T47D (cell line): ENCODE results near the gene ARHGAP19.
A peak's percentile ranks its signal among the peaks of the same experiment; 100 is the strongest.

Source experiments
- DNase-seq, 2 experiments: peaks; one replicate each; pipeline versions ENCODE4 v3.0.0 to v3.0.0-alpha.2; 2011 to 2012; ENCODE audit warnings: low read depth in 1 of 2, low spot score in 1 of 2
- JUND ChIP-seq: IDR thresholded peaks from 2 replicates; pipeline ENCODE4 v1.6.1; 2012; ENCODE audit warnings: low read depth
- in situ Hi-C: cut with HindIII; loops from 2 replicates; pipeline ENCODE4 v1.10.0; 2016; ENCODE audit warnings: low sequenced_read_pairs, low pct_unique_long_range_greater_than_20kb

The ARHGAP19 gene

DNA sequence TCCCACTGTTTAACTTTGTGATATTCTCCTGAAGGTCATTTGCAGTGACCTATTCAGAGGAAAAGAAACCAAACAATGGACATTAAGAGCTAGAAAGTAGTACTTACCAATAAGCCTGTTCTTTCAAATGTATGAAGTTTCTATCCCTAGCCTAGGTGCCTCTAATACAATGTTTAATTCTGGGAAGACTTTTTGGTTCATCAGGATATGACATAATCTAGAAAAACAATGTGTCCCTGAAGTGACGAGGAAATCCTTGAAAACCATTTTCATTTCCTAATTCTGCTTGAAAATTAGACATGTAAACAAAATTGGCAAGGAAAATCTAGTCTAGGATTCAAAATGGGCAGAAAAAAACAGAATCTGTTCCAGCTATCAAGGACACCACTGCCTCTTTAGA lies 36.1 kb downstream of the ARHGAP19 start:
- no peak for DNase-seq
- TF ChIP-seq JUND, result no peak
- in situ Hi-C loops, result no loop called here

DNA sequence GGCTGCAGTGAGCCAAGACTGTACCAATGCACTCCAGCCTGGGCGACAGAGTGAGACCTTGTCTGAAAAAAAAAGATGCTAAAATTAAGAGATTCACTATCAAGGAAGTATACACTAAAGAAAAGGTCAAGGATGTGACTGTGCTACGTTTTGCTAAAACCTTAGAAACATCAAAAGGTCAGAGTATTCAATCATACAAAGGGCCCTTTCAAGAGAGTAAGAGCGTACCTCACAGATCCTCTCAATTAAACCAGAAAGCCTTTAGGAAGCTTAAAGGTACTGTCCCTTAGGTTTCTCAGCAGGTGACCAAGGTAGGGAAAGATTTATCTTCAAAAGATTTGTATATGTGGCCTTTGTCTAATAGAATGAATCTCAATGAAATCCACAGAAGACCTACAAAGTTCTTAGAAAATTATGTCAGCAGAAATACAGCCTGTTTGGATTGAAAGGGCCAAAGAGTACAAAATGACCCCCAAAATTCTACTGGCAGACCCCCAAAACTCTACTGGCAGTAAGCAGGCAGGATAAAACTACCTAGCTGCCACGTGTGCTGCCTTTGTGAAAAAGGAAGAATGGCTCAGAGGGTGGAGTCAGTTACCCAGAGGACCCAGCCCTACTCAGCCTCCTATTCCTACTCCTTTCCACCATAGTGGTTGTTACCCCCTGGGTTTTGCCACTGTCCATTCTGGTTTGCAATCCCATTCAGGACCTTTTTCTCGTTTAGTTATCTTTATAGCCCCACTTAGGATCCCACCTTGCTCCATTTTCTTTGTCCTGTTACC lies 36.7 kb downstream of the ARHGAP19 start:
- in situ Hi-C loops, result no loop called here
- no peak for TF ChIP-seq JUND
- no peak for DNase-seq

DNA sequence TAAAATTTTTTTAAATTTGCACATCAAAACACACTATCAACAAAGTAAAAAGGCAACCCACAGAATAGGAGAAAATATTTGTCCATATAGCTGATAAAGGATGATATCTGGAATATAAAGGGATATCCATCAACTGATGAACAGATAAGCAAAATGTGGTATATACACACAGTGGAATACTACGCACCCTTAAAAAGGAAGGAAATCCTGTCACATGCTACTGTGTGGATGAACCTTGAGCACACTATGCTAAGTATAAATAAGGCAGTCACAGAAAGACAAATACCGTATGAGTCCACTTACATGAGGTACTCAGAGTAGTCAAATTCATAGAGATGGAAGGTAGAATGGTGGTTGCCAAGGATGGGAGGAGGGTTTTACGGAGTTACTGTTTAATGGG lies 37.7 kb downstream of the ARHGAP19 start:
- DNase-seq, result no peak
- in situ Hi-C loops, result no loop called here
- TF ChIP-seq JUND, result no peak

DNA sequence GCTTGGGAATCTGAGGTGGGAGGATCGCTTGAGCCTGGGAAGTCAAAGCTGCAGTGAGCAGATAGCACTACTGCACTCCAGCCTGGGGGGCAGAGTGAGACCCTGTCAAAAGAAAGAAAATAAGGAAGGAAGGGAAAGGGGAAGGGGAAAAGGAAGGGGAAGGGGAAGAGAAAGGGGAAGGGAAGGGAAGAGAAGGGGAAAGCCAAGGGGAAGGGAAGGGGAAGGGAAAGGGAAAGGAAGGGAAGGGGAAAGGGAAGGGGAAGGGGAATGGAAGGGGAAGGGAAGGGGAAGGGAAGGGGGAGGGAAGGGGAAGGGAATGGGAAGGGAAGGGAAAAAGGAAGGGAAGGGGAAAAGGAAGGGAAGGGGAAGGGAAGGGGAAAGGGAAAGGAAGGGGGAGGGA lies 41.5 kb downstream of the ARHGAP19 start:
- TF ChIP-seq JUND, result no peak
- DNase-seq, result no peak
- in situ Hi-C loops, result no loop called here

DNA sequence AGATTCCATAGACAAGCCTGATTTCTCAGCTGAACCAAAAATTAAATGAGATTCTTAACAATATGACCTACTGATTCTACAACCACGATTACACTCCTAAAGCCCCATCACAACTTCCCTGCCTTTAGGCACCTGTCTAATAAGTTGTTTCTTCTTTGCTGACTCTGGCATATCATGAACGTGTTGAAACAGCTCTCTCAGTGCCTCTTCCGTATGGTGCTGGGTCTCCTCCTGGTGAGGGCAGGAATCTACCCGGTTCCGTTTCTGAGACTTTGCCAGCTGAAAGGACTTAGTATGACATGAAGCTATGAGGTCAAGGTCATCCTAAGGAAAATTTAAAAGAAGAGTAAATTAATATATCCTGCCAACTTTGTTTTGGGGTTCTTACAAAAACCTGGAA lies 48.6 kb downstream of the ARHGAP19 start:
- no peak for TF ChIP-seq JUND
- no peak for DNase-seq
- in situ Hi-C loops, result no loop called here

DNA sequence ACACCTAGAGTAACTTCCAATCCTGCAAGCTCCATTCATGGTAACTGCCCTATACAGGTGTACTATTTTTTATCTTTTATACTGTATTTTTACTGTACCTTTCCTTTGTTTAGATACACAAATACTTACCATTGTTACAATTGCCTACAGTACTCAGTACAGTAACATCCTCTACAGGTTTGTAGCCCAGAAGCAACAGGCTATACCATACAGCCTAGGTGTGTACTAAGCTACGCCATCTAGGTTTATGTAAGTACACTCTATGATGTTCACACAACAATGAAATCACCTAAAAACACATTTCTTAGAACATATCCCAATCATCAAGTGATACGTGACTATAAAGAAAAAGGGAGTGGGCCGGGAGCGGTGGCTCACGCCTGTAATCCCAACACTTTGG lies 53.6 kb downstream of the ARHGAP19 start:
- no peak for TF ChIP-seq JUND
- in situ Hi-C loops, result no loop called here
- DNase-seq, result no peak

DNA sequence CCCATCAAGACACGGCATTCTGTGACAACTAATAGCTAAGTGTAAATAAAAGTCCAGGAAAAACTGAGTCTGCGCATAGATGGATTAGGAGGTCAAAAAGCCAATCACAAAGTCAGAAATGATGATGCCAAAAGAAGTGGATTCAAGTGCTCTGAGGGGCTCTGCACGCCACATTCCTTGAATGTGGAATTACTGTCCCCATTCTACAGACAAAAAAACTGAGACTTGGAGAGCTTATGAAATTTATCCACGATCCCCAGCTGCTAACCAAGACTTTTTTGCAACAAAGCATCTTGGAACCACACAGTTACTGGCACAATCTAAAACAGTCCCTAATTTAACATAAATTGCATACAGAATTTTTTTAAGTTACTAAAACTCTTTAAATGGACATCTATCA lies 57.1 kb downstream of the ARHGAP19 start:
- in situ Hi-C loops, result no loop called here
- no peak for TF ChIP-seq JUND
- DNase-seq, result no peak

DNA sequence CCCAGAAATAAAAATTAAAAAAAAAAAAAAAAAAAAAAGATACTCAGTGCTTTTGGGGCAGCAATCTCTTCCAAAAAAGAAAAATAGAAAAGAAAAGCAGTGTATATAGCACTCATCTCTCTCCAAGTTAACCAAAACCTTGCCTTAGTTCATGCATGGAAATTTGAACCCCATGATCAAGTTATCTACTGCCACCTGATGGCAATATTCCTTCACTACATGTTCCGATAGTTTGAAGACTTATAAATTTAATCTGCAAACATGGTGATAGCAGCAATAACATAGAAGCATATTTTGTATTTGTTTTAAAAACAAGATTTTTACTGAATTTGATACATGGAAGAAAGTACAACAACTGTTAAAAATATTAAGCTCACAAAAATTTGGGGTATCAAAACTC lies 58.0 kb downstream of the ARHGAP19 start:
- in situ Hi-C loops, result no loop called here
- peak in 1 of 2 experiments; percentile 73 for DNase-seq
- no peak for TF ChIP-seq JUND

DNA sequence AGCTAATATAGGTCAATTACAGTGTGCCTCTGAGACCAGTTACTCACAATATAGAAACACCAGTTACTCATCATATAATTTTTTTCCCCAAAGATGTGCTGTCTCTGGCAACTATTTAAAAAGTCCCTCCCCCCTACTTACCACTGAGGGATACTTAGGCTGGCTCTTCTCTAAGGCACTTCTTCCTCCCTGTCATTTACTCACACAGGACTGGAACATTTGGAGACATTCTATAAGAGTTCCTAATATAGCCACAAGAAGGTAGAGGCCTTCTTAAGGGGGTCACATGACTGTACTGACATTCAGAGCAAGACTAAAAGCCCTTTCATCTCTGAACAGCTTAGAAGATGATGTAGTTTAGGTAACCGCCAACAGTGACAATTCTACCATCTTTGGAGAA lies 62.3 kb downstream of the ARHGAP19 start:
- in situ Hi-C loops, result no loop called here
- no peak for TF ChIP-seq JUND
- DNase-seq, result no peak

DNA sequence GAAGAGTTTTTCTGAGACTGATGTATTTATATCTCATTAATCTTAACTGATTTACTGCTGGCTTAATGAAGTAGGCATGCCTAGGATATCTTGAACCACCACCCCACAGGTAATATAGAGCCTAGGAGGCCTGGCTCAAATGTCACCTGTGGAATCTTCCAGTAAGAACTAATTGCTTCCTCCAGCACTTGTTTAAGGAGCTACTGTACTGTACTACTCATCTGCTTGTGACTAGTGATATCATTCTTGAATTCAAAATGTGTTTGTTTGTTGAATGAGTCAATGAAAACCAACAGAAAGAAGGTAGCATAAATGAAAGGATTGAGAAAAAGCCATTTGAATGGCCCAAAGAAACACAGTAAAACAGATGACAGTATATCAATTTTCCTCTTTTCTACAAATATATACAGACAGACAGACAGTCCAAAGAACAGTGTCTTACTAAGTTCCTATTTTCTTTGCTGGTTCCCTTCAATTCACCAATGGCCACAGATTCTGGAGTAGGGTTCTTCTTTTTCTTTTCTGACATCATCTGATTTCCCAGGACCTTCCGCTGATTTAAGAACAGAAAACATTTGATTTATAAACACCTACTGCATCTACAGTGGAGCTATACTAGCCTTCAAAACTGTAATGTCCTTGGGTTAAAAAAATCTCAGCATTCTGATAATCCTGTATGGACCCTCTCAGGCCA lies 63.0 kb downstream of the ARHGAP19 start:
- TF ChIP-seq JUND, result no peak
- in situ Hi-C loops, result no loop called here
- DNase-seq, result no peak

DNA sequence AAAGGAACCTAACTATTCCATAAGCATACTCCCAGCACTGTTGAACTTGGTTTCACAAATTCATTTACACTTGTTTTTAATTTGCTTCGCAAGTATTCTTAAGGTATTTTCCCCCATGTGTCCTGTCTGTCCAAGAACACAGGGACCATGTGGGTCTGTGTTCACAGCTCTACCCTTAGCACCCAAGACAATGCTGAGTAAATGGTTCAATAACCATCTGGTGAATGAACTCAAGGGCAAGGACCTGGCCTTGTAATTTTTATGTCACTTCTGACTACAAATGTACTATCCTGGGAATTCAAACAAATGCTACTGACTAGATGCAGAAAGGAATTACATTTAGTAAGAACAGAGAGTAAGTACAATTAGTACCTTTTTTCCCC lies 63.7 kb downstream of the ARHGAP19 start:
- TF ChIP-seq JUND, result no peak
- DNase-seq, result no peak
- in situ Hi-C loops, result no loop called here

DNA sequence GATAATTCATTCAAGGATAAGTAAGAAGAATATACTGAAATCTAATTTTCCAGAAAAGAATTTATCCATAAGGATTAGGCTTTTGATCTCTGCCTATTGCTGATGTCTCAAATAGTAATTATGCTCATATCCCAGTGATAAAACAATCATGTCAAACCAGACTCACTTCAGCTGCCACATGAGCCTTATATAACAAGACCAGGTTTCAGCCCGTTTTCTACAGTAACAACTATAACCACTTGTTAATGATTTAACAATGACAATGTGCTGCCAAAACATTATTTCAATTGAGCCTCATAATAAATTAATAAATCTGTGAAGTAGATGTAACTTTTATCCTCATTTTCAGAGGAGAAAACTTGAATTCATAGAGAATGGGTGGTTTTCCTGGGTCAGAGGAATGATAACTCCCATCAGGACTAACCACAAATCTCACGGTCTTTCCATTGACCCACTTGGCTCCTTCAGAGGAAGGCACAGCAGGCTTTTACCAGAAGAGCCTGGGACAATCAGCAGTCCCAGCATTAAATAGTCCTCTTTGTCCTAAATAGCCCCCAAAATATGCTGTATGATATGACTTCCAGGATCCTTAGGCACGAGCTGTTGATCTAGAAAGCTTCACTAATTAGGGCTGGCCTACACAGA lies 64.2 kb downstream of the ARHGAP19 start:
- TF ChIP-seq JUND, result no peak
- in situ Hi-C loops, result no loop called here

DNA sequence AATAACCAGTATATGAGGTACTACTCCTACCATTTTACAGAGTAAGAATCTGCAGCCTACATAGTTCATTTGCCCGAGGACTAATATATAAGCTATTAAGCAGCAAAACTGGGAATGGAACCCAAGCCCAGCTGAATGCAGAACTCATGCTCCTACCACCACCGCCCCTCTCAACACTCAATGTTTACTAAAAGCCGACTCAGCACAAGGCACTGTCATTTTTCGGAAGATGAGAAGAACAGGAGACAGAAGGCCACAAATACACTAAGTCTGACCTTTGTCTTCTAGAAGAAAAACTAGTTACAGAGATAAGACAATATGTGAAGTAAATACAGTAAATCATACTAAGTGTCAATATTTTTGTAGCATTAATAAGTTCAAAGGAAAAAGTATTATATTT lies 66.0 kb downstream of the ARHGAP19 start:
- no peak for DNase-seq
- no peak for TF ChIP-seq JUND
- in situ Hi-C loops, result no loop called here

More for the DNA sequence above, 64.2 kb downstream of the ARHGAP19 start:
- no peak for DNase-seq
